ENCODE results near the gene NRG3.
A peak's percentile ranks its signal among the peaks of the same experiment; 100 is the strongest.

NRG3 gene

DNA sequence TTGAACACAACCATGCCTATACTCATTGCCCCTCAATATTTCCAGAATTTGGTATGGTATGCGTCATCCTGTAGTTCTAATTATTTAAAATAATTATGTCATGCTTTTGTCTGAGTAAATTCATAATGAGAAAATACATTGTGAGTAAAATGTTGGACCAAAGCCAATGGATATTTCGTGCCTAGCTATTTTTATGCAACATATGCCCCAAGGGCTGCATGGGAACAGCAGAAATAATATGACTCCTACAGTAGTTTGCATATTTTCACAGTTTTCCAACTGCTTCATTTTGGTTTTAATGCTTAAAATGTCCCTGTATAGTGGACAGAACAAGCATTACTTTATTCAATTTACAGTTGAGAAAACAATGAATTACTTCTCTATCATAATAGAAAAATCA lies 1148.7 kb downstream of the NRG3 start:
- TF ChIP-seq, protein P1, sequence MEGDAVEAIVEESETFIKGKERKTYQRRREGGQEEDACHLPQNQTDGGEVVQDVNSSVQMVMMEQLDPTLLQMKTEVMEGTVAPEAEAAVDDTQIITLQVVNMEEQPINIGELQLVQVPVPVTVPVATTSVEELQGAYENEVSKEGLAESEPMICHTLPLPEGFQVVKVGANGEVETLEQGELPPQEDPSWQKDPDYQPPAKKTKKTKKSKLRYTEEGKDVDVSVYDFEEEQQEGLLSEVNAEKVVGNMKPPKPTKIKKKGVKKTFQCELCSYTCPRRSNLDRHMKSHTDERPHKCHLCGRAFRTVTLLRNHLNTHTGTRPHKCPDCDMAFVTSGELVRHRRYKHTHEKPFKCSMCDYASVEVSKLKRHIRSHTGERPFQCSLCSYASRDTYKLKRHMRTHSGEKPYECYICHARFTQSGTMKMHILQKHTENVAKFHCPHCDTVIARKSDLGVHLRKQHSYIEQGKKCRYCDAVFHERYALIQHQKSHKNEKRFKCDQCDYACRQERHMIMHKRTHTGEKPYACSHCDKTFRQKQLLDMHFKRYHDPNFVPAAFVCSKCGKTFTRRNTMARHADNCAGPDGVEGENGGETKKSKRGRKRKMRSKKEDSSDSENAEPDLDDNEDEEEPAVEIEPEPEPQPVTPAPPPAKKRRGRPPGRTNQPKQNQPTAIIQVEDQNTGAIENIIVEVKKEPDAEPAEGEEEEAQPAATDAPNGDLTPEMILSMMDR (IDR thresholded peaks at IDR 0.05; ENCODE audit: low read length, missing control alignments) = no peak
- peak; percentile 3 for DNase-seq (ENCODE audit: low read depth)
- no peak overlapping the region for H3K4me3 ChIP-seq (replicated peaks; ENCODE audit: low read depth, low read length)

Measured in fibroblast of pulmonary artery (primary cell).